Endothelial cell of umbilical vein (primary cell): Measurements from ENCODE around the gene NDUFAB1.

Experiments used
- JUN ChIP-seq: IDR thresholded peaks from 2 replicates; pipeline ENCODE4 v1.6.1; 2011; ENCODE audit warnings: borderline replicate concordance, low read depth; ENCODE audit not compliant: insufficient read length, insufficient read depth
- POLR2A ChIP-seq: IDR thresholded peaks from 2 replicates; pipeline ENCODE4 v1.6.1; 2012; ENCODE audit warnings: low read depth, mild to moderate bottlenecking, control low read depth, low read length
- POLR2AphosphoS5 ChIP-seq: IDR thresholded peaks from 2 replicates; pipeline ENCODE4 v1.6.1; 2012; ENCODE audit warnings: low read depth, mild to moderate bottlenecking, control low read depth, low read length, moderate library complexity; ENCODE audit not compliant: insufficient read depth
- TF ChIP-seq, protein P1 (sequence below), 2 donors: IDR thresholded peaks; 1 replicate in 1 of 2; 2 replicates in 1 of 2; pipeline ENCODE4 v1.5.1; 2011; ENCODE audit warnings: low read length in 2 of 2, mild to moderate bottlenecking in 2 of 2, moderate library complexity in 2 of 2, control low read depth in 1 of 2, inconsistent platforms in 1 of 2, low read depth in 1 of 2; ENCODE audit not compliant: insufficient read depth in 1 of 2; ENCODE audit errors: extremely low read depth in 1 of 2

DNA sequence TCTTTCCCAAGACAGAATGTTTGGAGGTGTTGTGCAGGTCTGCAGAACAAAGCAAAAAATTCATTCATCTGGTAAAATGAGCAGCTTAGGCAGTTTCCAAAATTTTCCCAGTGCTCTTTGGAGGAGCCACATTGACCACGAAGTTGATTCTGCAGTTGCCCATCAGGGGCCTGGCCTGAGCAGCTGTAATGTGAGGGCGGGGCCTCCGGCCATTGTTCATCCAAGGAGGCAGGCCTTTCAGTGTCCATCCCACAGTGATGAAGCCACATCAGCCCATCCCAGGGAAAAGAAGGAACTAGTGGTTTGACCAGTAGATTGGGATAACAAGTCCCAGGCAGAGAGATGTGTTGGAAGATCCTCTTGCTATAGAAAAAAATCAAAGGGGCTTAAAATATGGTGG, 28.5 kb downstream of the NDUFAB1 start:
- TF ChIP-seq, protein P1, sequence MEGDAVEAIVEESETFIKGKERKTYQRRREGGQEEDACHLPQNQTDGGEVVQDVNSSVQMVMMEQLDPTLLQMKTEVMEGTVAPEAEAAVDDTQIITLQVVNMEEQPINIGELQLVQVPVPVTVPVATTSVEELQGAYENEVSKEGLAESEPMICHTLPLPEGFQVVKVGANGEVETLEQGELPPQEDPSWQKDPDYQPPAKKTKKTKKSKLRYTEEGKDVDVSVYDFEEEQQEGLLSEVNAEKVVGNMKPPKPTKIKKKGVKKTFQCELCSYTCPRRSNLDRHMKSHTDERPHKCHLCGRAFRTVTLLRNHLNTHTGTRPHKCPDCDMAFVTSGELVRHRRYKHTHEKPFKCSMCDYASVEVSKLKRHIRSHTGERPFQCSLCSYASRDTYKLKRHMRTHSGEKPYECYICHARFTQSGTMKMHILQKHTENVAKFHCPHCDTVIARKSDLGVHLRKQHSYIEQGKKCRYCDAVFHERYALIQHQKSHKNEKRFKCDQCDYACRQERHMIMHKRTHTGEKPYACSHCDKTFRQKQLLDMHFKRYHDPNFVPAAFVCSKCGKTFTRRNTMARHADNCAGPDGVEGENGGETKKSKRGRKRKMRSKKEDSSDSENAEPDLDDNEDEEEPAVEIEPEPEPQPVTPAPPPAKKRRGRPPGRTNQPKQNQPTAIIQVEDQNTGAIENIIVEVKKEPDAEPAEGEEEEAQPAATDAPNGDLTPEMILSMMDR (IDR thresholded peaks at IDR 0.05; ENCODE audit: extremely low read depth in 1 of 2, insufficient read depth in 1 of 2, low read depth in 1 of 2, low read length in 2 of 2), result no peak
- TF ChIP-seq POLR2A (no peak), POLR2AphosphoS5 (no peak), JUN (no peak)
